GM12878 (cell line): Measurements from ENCODE around the gene TAS2R9.

Experiments used
- CHD4 ChIP-seq: fragments of 200-600 bp; sonication (generic); IDR thresholded peaks from 2 replicates; pipeline ENCODE4 v1.6.1; 2016; ENCODE audit warnings: mild to moderate bottlenecking
- EZH2 ChIP-seq: IDR thresholded peaks from 2 replicates; pipeline ENCODE4 v1.6.1; 2012; ENCODE audit warnings: low read depth, mild to moderate bottlenecking, control low read depth, inconsistent platforms, low read length, borderline replicate concordance; ENCODE audit not compliant: control insufficient read depth
- FOXM1 ChIP-seq: IDR thresholded peaks from 2 replicates; pipeline ENCODE4 v1.6.1; 2012; ENCODE audit warnings: low read depth, mild to moderate bottlenecking, inconsistent platforms, low read length, moderate library complexity
- HDAC2 ChIP-seq: fragments of 200-600 bp; sonication (generic); IDR thresholded peaks from 2 replicates; pipeline ENCODE4 v1.6.1; 2017
- NR2C2 ChIP-seq: IDR thresholded peaks from 2 replicates; pipeline ENCODE4 v1.6.1; 2011; ENCODE audit warnings: borderline replicate concordance, low read depth; ENCODE audit not compliant: control insufficient read depth, insufficient read length
- POLR2A ChIP-seq: IDR thresholded peaks from 2 replicates; pipeline ENCODE4 v1.6.1; 2011; ENCODE audit warnings: low read depth, mild to moderate bottlenecking, low read length
- POLR2AphosphoS5 ChIP-seq: IDR thresholded peaks from 2 replicates; pipeline ENCODE4 v1.6.1; 2011; ENCODE audit warnings: mild to moderate bottlenecking, low read length, inconsistent platforms
- ZNF274 ChIP-seq: IDR thresholded peaks from one replicate; pipeline ENCODE4 v1.8.0; 2011; ENCODE audit not compliant: insufficient read length, insufficient read depth
- TF ChIP-seq, protein P1 (sequence below): IDR thresholded peaks from 2 replicates; pipeline ENCODE4 v1.6.1; 2012; ENCODE audit warnings: mild to moderate bottlenecking, low read depth, low read length
- TF ChIP-seq, protein P2 (sequence below): fragments of 450-650 bp; IDR thresholded peaks from 2 replicates; pipeline ENCODE4 v1.6.1; 2017; ENCODE audit warnings: mild to moderate bottlenecking
- TF ChIP-seq, protein P3 (sequence below), 3 experiments: IDR thresholded peaks in 2 of 3; conservative IDR thresholded peaks in 1 of 3; 2 replicates each; pipeline ENCODE4 v1.5.1; 2011; ENCODE audit warnings: low read depth in 3 of 3, low read length in 3 of 3, mild to moderate bottlenecking in 3 of 3, control low read depth in 2 of 3, moderate library complexity in 2 of 3, inconsistent platforms in 1 of 3, mixed read lengths in 1 of 3; ENCODE audit not compliant: control insufficient read depth in 2 of 3, insufficient read depth in 1 of 3; ENCODE audit errors: extremely low read depth in 1 of 3

DNA sequence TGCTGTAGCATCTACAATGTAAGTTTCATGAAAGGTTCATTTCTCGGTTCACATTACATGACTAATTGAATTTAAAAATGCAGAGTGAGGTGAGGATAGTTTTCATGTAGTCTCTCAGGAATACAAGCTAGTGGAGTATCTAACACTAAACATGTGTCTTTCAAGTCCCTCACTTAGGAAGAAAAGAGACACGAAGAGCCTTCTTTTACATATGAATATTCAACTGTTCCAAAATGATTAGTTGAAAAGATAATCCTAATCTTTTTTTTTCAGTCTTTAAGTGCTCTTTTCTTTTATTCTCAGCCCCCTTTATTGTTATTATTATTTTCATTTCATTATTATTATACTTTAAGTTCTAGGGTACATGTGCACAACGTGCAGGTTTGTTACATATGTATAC lies 28.5 kb upstream of the TAS2R9 start:
- TF ChIP-seq CHD4 (no peak), POLR2A (no peak), NR2C2 (no peak), FOXM1 (no peak), HDAC2 (no peak), EZH2 (no peak), POLR2AphosphoS5 (no peak), ZNF274 (no peak)
- TF ChIP-seq, protein P1, sequence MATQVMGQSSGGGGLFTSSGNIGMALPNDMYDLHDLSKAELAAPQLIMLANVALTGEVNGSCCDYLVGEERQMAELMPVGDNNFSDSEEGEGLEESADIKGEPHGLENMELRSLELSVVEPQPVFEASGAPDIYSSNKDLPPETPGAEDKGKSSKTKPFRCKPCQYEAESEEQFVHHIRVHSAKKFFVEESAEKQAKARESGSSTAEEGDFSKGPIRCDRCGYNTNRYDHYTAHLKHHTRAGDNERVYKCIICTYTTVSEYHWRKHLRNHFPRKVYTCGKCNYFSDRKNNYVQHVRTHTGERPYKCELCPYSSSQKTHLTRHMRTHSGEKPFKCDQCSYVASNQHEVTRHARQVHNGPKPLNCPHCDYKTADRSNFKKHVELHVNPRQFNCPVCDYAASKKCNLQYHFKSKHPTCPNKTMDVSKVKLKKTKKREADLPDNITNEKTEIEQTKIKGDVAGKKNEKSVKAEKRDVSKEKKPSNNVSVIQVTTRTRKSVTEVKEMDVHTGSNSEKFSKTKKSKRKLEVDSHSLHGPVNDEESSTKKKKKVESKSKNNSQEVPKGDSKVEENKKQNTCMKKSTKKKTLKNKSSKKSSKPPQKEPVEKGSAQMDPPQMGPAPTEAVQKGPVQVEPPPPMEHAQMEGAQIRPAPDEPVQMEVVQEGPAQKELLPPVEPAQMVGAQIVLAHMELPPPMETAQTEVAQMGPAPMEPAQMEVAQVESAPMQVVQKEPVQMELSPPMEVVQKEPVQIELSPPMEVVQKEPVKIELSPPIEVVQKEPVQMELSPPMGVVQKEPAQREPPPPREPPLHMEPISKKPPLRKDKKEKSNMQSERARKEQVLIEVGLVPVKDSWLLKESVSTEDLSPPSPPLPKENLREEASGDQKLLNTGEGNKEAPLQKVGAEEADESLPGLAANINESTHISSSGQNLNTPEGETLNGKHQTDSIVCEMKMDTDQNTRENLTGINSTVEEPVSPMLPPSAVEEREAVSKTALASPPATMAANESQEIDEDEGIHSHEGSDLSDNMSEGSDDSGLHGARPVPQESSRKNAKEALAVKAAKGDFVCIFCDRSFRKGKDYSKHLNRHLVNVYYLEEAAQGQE, result no peak
- TF ChIP-seq, protein P2, sequence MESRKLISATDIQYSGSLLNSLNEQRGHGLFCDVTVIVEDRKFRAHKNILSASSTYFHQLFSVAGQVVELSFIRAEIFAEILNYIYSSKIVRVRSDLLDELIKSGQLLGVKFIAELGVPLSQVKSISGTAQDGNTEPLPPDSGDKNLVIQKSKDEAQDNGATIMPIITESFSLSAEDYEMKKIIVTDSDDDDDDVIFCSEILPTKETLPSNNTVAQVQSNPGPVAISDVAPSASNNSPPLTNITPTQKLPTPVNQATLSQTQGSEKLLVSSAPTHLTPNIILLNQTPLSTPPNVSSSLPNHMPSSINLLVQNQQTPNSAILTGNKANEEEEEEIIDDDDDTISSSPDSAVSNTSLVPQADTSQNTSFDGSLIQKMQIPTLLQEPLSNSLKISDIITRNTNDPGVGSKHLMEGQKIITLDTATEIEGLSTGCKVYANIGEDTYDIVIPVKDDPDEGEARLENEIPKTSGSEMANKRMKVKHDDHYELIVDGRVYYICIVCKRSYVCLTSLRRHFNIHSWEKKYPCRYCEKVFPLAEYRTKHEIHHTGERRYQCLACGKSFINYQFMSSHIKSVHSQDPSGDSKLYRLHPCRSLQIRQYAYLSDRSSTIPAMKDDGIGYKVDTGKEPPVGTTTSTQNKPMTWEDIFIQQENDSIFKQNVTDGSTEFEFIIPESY, result no peak
- TF ChIP-seq, protein P3, sequence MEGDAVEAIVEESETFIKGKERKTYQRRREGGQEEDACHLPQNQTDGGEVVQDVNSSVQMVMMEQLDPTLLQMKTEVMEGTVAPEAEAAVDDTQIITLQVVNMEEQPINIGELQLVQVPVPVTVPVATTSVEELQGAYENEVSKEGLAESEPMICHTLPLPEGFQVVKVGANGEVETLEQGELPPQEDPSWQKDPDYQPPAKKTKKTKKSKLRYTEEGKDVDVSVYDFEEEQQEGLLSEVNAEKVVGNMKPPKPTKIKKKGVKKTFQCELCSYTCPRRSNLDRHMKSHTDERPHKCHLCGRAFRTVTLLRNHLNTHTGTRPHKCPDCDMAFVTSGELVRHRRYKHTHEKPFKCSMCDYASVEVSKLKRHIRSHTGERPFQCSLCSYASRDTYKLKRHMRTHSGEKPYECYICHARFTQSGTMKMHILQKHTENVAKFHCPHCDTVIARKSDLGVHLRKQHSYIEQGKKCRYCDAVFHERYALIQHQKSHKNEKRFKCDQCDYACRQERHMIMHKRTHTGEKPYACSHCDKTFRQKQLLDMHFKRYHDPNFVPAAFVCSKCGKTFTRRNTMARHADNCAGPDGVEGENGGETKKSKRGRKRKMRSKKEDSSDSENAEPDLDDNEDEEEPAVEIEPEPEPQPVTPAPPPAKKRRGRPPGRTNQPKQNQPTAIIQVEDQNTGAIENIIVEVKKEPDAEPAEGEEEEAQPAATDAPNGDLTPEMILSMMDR (IDR thresholded peaks at IDR 0.05 in 2 of 3, conservative IDR thresholded peaks at IDR 0.05 in 1 of 3; ENCODE audit: control insufficient read depth in 2 of 3, extremely low read depth in 1 of 3, insufficient read depth in 1 of 3, low read depth in 3 of 3, low read length in 3 of 3), result no peak
